Fibroblast of lung (primary cell): ENCODE results near the gene KSR2. TPM values are rescaled to one million over a fixed set of nuclear protein-coding genes. Genes with fewer than 3 reads are reported as not detected.

Experiments used
- DNase-seq, 2 donors: peaks; one replicate each; pipeline versions ENCODE4 v3.0.0 to v3.0.0-alpha.2; 2010; ENCODE audit warnings: low read depth in 2 of 2
- H2AFZ ChIP-seq: 2 replicates; pipeline ENCODE4 v1.5.1; 2012; ENCODE audit warnings: low read length, control low read depth, inconsistent platforms
- H3K27ac ChIP-seq: 2 replicates; pipeline ENCODE4 v1.5.1; 2011; ENCODE audit warnings: low read length, control low read depth; ENCODE audit not compliant: insufficient read depth
- H3K27me3 ChIP-seq: 2 replicates; pipeline ENCODE4 v1.5.1; 2011; ENCODE audit warnings: mild to moderate bottlenecking, low read length; ENCODE audit not compliant: control insufficient read depth, insufficient read depth
- H3K36me3 ChIP-seq: 2 replicates; pipeline ENCODE4 v1.5.1; 2011; ENCODE audit warnings: low read length; ENCODE audit not compliant: control insufficient read depth, insufficient read depth
- H3K4me1 ChIP-seq: 2 replicates; pipeline ENCODE4 v1.5.1; 2011; ENCODE audit warnings: low read length; ENCODE audit not compliant: control insufficient read depth, insufficient read depth; ENCODE audit errors: extremely low read depth
- H3K4me2 ChIP-seq: 2 replicates; pipeline ENCODE4 v1.5.1; 2011; ENCODE audit warnings: low read length, control low read depth; ENCODE audit not compliant: insufficient read depth; ENCODE audit errors: extremely low read depth
- H3K4me3 ChIP-seq, 4 experiments: fragments of 200-600 bp in 1 of 4; sonication (generic) in 1 of 4; replicated peaks in 1 of 4; 2 replicates each; pipeline ENCODE4 v1.5.1; 2011 to 2016; ENCODE audit warnings: low read length in 4 of 4, low read depth in 3 of 4, mild to moderate bottlenecking in 3 of 4, control low read depth in 2 of 4, inconsistent platforms in 1 of 4, mixed read lengths in 1 of 4; ENCODE audit not compliant: insufficient read depth in 1 of 4; ENCODE audit errors: control extremely low read depth in 1 of 4
- H3K79me2 ChIP-seq: 2 replicates; pipeline ENCODE4 v1.5.1; 2012; ENCODE audit warnings: mild to moderate bottlenecking, low read length, inconsistent platforms; ENCODE audit not compliant: control insufficient read depth, insufficient read depth
- H3K9ac ChIP-seq: 2 replicates; pipeline ENCODE4 v1.5.1; 2011; ENCODE audit warnings: mild to moderate bottlenecking, low read length, control low read depth; ENCODE audit not compliant: insufficient read depth
- H3K9me3 ChIP-seq: 2 replicates; pipeline ENCODE4 v1.5.1; 2012; ENCODE audit warnings: low read depth, low read length; ENCODE audit not compliant: control insufficient read depth, insufficient read depth
- H4K20me1 ChIP-seq: 2 replicates; pipeline ENCODE4 v1.5.1; 2011; ENCODE audit warnings: low read length; ENCODE audit not compliant: control insufficient read depth, insufficient read depth; ENCODE audit errors: extremely low read depth
- CTCF ChIP-seq, 2 donors: IDR thresholded peaks in 1 of 2; conservative IDR thresholded peaks in 1 of 2; 1 replicate in 1 of 2; 2 replicates in 1 of 2; pipeline ENCODE4 v1.5.1; 2011 to 2012; ENCODE audit warnings: low read length in 2 of 2, control low read depth in 1 of 2, inconsistent platforms in 1 of 2, low read depth in 1 of 2, mild to moderate bottlenecking in 1 of 2
- EZH2 ChIP-seq: IDR thresholded peaks from 2 replicates; pipeline ENCODE4 v1.5.1; 2012; ENCODE audit warnings: low read length, control low read depth, mild to moderate bottlenecking; ENCODE audit errors: missing control alignments
- polyA plus RNA-seq, 2 donors: library from polyadenylated mRNA; depleted of rRNA in 1 of 2; stranded (reverse) in 1 of 2; unstranded in 1 of 2; fragments of >200 nt; gene quantifications; 2 replicates each; pipeline ENCODE4 v1.2.1, GENCODE V29; 2011 to 2012; ENCODE audit warnings: missing spikeins in 1 of 2
- total RNA-seq: library from RNA; depleted of rRNA; stranded (reverse); fragments of >200 nt; gene quantifications from 2 replicates; pipeline ENCODE4 v1.2.1, GENCODE V29; 2014

KSR2 gene
- total and polyA plus RNA-seq, 2 donors (not counting 1 experiment from before 2014, with no cell fraction given), result not detected

GRCh38 chr12:117564881-117565280 is 403.9 kb downstream of the KSR2 start:
- Histone ChIP-seq H3K79me2 (no peaks in the 10 kb centered on the region), H3K4me1 (no peaks in the 10 kb centered on the region), H3K9me3 (no peaks in the 10 kb centered on the region), H2AFZ (no peak overlapping the region), H3K36me3 (no peaks in the 10 kb centered on the region), H3K9ac (no peak overlapping the region), H3K4me2 (no peak overlapping the region), H3K27ac (no peak overlapping the region), H4K20me1 (no peaks in the 10 kb centered on the region), H3K27me3 (no peaks in the 10 kb centered on the region), H3K4me3 (no peak overlapping the region)
- no peak for DNase-seq
- TF ChIP-seq CTCF (conservative IDR thresholded peaks at IDR 0.05 in 1 of 2, IDR thresholded peaks at IDR 0.05 in 1 of 2; ENCODE audit: low read depth in 1 of 2, low read length in 2 of 2) (no peak), EZH2 (no peak)

GRCh38 chr12:117563706-117564105 is 405.1 kb downstream of the KSR2 start:
- H3K79me2 ChIP-seq, result no peaks in the 10 kb centered on the region
- TF ChIP-seq CTCF (conservative IDR thresholded peaks at IDR 0.05 in 1 of 2, IDR thresholded peaks at IDR 0.05 in 1 of 2; ENCODE audit: low read depth in 1 of 2, low read length in 2 of 2), result no peak
- TF ChIP-seq EZH2, result no peak
- no peaks in the 10 kb centered on the region for H3K36me3 ChIP-seq

GRCh38 chr12:117563007-117563406 is 405.8 kb downstream of the KSR2 start:
- no peak for DNase-seq
- H3K4me1 ChIP-seq, result no peaks in the 10 kb centered on the region
- H3K4me2 ChIP-seq, result no peak overlapping the region
- no peaks in the 10 kb centered on the region for H3K36me3 ChIP-seq
- H3K27me3 ChIP-seq, result no peaks in the 10 kb centered on the region
- H3K4me3 ChIP-seq, result no peak overlapping the region
- no peak overlapping the region for H3K27ac ChIP-seq
- no peak overlapping the region for H2AFZ ChIP-seq
- no peaks in the 10 kb centered on the region for H3K9me3 ChIP-seq
- no peak for TF ChIP-seq EZH2
- TF ChIP-seq CTCF (conservative IDR thresholded peaks at IDR 0.05 in 1 of 2, IDR thresholded peaks at IDR 0.05 in 1 of 2; ENCODE audit: low read depth in 1 of 2, low read length in 2 of 2), result no peak
- no peaks in the 10 kb centered on the region for H3K79me2 ChIP-seq
- H3K9ac ChIP-seq, result no peak overlapping the region
- no peaks in the 10 kb centered on the region for H4K20me1 ChIP-seq

More at GRCh38 chr12:117563706-117564105, 405.1 kb downstream of the KSR2 start:
- no peak overlapping the region for H3K27ac ChIP-seq
- no peak overlapping the region for H3K9ac ChIP-seq
- H3K4me1 ChIP-seq, result no peaks in the 10 kb centered on the region
- H4K20me1 ChIP-seq, result no peaks in the 10 kb centered on the region
- no peak for DNase-seq
- no peak overlapping the region for H2AFZ ChIP-seq
- no peaks in the 10 kb centered on the region for H3K27me3 ChIP-seq
- no peak overlapping the region for H3K4me3 ChIP-seq
- H3K9me3 ChIP-seq, result no peaks in the 10 kb centered on the region
- no peak overlapping the region for H3K4me2 ChIP-seq
